B cell (primary cell): ENCODE measurements around the gene TRABD2A.

Source experiments
- CTCF ChIP-seq: fragments of 200-600 bp; IDR thresholded peaks from one replicate; pipeline ENCODE4 v1.8.0; 2022; ENCODE audit warnings: antibody characterized with exemption, mild to moderate bottlenecking
- EZH2 ChIP-seq: IDR thresholded peaks from 2 replicates; pipeline ENCODE4 v1.6.1; 2012; ENCODE audit warnings: borderline replicate concordance, low read depth, mild to moderate bottlenecking, moderate library complexity, low read length; ENCODE audit not compliant: insufficient read depth, poor library complexity, severe bottlenecking

GRCh38 chr2:84925336-84925723 lies 44.4 kb upstream of the TRABD2A start:
- no peak for TF ChIP-seq CTCF
- TF ChIP-seq EZH2: no peak
